ENCODE measurements around the gene RPTOR. TPM values are rescaled to one million over a fixed set of nuclear protein-coding genes. Genes with fewer than 3 reads are reported as not detected.

RPTOR gene
- total RNA-seq, 1 experiment from 2014 or later, result 66.7 TPM

- no peak for TF ChIP-seq CTCF (IDR thresholded peaks at IDR 0.05; ENCODE audit: insufficient read depth in 1 of 2, low read depth in 1 of 2, low read length in 1 of 2, severe bottlenecking in 1 of 2, unreplicated experiment in 1 of 2)
- no peak overlapping the region for H3K27ac Mint-ChIP-seq (ENCODE audit: unreplicated experiment)
- Histone ChIP-seq H3K27me3 (replicated peaks; ENCODE audit: control insufficient read depth, insufficient read depth, low read length) (no peaks in the 10 kb centered on the region), H3K36me3 (ENCODE audit: control insufficient read depth, insufficient read depth, low read length) (peaks cover 2% of the 10 kb centered on the region), H3K4me3 (ENCODE audit: low read depth, low read length) (no peak overlapping the region), H3K4me1 (no peaks in the 10 kb centered on the region), H3K9me3 (no peaks in the 10 kb centered on the region)
- BruUV-seq (replicated peaks), result no TSS peak
- H3K4me1 Mint-ChIP-seq (ENCODE audit: low read depth, unreplicated experiment), result peaks cover 6% of the 10 kb centered on the region
- H3K9me3 Mint-ChIP-seq (ENCODE audit: unreplicated experiment), result no peaks in the 10 kb centered on the region
- no peaks in the 10 kb centered on the region for H3K27me3 Mint-ChIP-seq (ENCODE audit: insufficient read depth, unreplicated experiment)
- peak in 1 of 2 experiments; percentile 29 for DNase-seq
- no peak overlapping the region for H3K4me3 Mint-ChIP-seq (ENCODE audit: unreplicated experiment)
- peaks cover 53% of the 10 kb centered on the region for H3K36me3 Mint-ChIP-seq (ENCODE audit: insufficient read depth, unreplicated experiment)
- CTCF ChIA-PET, result no interaction called here
- POLR2A ChIA-PET, result no interaction called here
- intact Hi-C loops (cut with micrococcal nuclease; ENCODE audit: unreplicated experiment), result no loop called here
Measured at GRCh38 chr17:80797741-80798594, 253.3 kb downstream of the RPTOR start.

GRCh38 chr17:80798595-80799537, 254.2 kb downstream of the RPTOR start:
- Histone ChIP-seq H3K4me1 (no peaks in the 10 kb centered on the region), H3K4me3 (ENCODE audit: low read depth, low read length) (no peak overlapping the region), H3K27me3 (replicated peaks; ENCODE audit: control insufficient read depth, insufficient read depth, low read length) (no peaks in the 10 kb centered on the region), H3K36me3 (ENCODE audit: control insufficient read depth, insufficient read depth, low read length) (peaks cover 1% of the 10 kb centered on the region; the same call in 1 of the 2 replicates), H3K9me3 (no peaks in the 10 kb centered on the region)
- Mint-ChIP-seq H3K4me3 (ENCODE audit: unreplicated experiment) (no peak overlapping the region), H3K27ac (ENCODE audit: unreplicated experiment) (no peak overlapping the region), H3K4me1 (ENCODE audit: low read depth, unreplicated experiment) (no peaks in the 10 kb centered on the region), H3K36me3 (ENCODE audit: insufficient read depth, unreplicated experiment) (peaks cover 46% of the 10 kb centered on the region), H3K27me3 (ENCODE audit: insufficient read depth, unreplicated experiment) (no peaks in the 10 kb centered on the region), H3K9me3 (ENCODE audit: unreplicated experiment) (no peaks in the 10 kb centered on the region)
- intact Hi-C loops (cut with micrococcal nuclease; ENCODE audit: unreplicated experiment), result no loop called here
- BruUV-seq (replicated peaks), result no TSS peak
- ChIA-PET POLR2A (no interaction called here), CTCF (interaction anchor here (0.5 kb wide), 1 partner anchor 43 kb away, joined by 6 read pairs; no protein-coding TSS in a partner anchor)
- DNase-seq, result peak in 1 of 2 experiments; percentile 26
- TF ChIP-seq CTCF (IDR thresholded peaks at IDR 0.05; ENCODE audit: insufficient read depth in 1 of 2, low read depth in 1 of 2, low read length in 1 of 2, severe bottlenecking in 1 of 2, unreplicated experiment in 1 of 2), result no peak
